Measurements from ENCODE around the gene FGD6. TPM values are rescaled to one million over a fixed set of nuclear protein-coding genes. Genes with fewer than 3 reads are reported as not detected.
A peak's percentile ranks its signal among the peaks of the same experiment; 100 is the strongest.

FGD6 gene
- total and polyA plus RNA-seq, 2 donors (not counting 1 experiment from before 2014, with no cell fraction given), result 1.2 to 8.4 TPM

- Histone ChIP-seq H2AFZ (ENCODE audit: insufficient read depth, low read depth, low read length, poor library complexity, severe bottlenecking) (no peak overlapping the region), H3K36me3 (replicated peaks in 1 of 2; ENCODE audit: control extremely low read depth in 1 of 2, control insufficient read depth in 1 of 2, extremely low read depth in 1 of 2, insufficient read depth in 2 of 2, low read length in 1 of 2) (no peaks in the 10 kb centered on the region), H3K9me3 (ENCODE audit: control extremely low read depth in 1 of 3, control insufficient read depth in 2 of 3, insufficient read depth in 1 of 3, low read length in 2 of 3) (no peaks in the 10 kb centered on the region), H3K4me1 (ENCODE audit: control insufficient read depth in 2 of 2, insufficient read depth in 2 of 2, low read length in 2 of 2) (peaks cover 4 to 13% of the 10 kb centered on the region in 2 donors), H3K27me3 (replicated peaks in 1 of 4; ENCODE audit: control extremely low read depth in 1 of 4, control insufficient read depth in 3 of 4, insufficient read depth in 4 of 4, low read length in 3 of 4) (no peaks in the 10 kb centered on the region), H3K4me3 (ENCODE audit: control extremely low read depth in 1 of 5, extremely low read depth in 1 of 5, insufficient read depth in 1 of 5, low read depth in 2 of 5, low read length in 4 of 5) (no peak overlapping the region), H3K4me2 (replicated peaks; ENCODE audit: low read depth, low read length, poor library complexity, severe bottlenecking) (no peak overlapping the region), H3K9ac (ENCODE audit: low read length) (no peak overlapping the region), H4K20me1 (ENCODE audit: control insufficient read depth, insufficient read depth, low read length, poor library complexity, severe bottlenecking) (no peaks in the 10 kb centered on the region), H3K27ac (ENCODE audit: low read length in 2 of 2) (no peak overlapping the region), H3K79me2 (ENCODE audit: control insufficient read depth, insufficient read depth, low read length) (no peaks in the 10 kb centered on the region)
- TF ChIP-seq EZH2 (IDR thresholded peaks at IDR 0.05; ENCODE audit: borderline replicate concordance, insufficient read depth, low read depth, low read length, poor library complexity, severe bottlenecking) (no peak), CTCF (IDR thresholded peaks at IDR 0.05) (no peak)
- H3K4me3 Mint-ChIP-seq, result no peak overlapping the region
- H3K4me1 Mint-ChIP-seq, result peaks cover 37% of the 10 kb centered on the region
- WGBS (ENCODE audit: insufficient coverage), result no CpG with 5 or more reads among the region's 2 CpGs
- H3K27ac Mint-ChIP-seq, result peak overlapping the region; percentile 91
- no peaks in the 10 kb centered on the region for H3K9me3 Mint-ChIP-seq (ENCODE audit: insufficient read depth)
- H3K27me3 Mint-ChIP-seq, result no peaks in the 10 kb centered on the region
- DNase-seq (no peak), ATAC-seq (ENCODE audit: low read depth) (no peak)
- CTCF ChIA-PET, result interaction anchor here (0.7 to 1.0 kb wide), 3 partner anchors 10 to 1700 kb away, joined by 3 to 4 read pairs (median 3); partner anchors contain the start of genes FGD6 and VEZT
- POLR2A ChIA-PET, result interaction anchor here (0.9 kb wide), 1 partner anchor 10 kb away, joined by 6 read pairs; no protein-coding TSS in a partner anchor
- intact Hi-C loops (cut with micrococcal nuclease), result no loop called here
Observed at GRCh38 chr12:95205016-95205624, 12.1 kb downstream of the FGD6 start.

GRCh38 chr12:95204141-95204866, 13.0 kb downstream of the FGD6 start:
- Mint-ChIP-seq H3K4me3 (peak overlapping the region; percentile 59), H3K4me1 (peaks cover 40% of the 10 kb centered on the region), H3K27me3 (no peaks in the 10 kb centered on the region), H3K9me3 (ENCODE audit: insufficient read depth) (no peaks in the 10 kb centered on the region), H3K27ac (peak overlapping the region; percentile 91)
- Histone ChIP-seq H3K27me3 (replicated peaks in 1 of 4; ENCODE audit: control extremely low read depth in 1 of 4, control insufficient read depth in 3 of 4, insufficient read depth in 4 of 4, low read length in 3 of 4) (no peaks in the 10 kb centered on the region), H2AFZ (ENCODE audit: insufficient read depth, low read depth, low read length, poor library complexity, severe bottlenecking) (peak overlapping the region; percentile 13), H4K20me1 (ENCODE audit: control insufficient read depth, insufficient read depth, low read length, poor library complexity, severe bottlenecking) (no peaks in the 10 kb centered on the region), H3K9ac (ENCODE audit: low read length) (no peak overlapping the region), H3K4me2 (replicated peaks; ENCODE audit: low read depth, low read length, poor library complexity, severe bottlenecking) (peak overlapping the region; percentile 21), H3K79me2 (ENCODE audit: control insufficient read depth, insufficient read depth, low read length) (no peaks in the 10 kb centered on the region), H3K4me3 (ENCODE audit: control extremely low read depth in 1 of 5, extremely low read depth in 1 of 5, insufficient read depth in 1 of 5, low read depth in 2 of 5, low read length in 4 of 5) (no peak overlapping the region), H3K9me3 (ENCODE audit: control extremely low read depth in 1 of 3, control insufficient read depth in 2 of 3, insufficient read depth in 1 of 3, low read length in 2 of 3) (no peaks in the 10 kb centered on the region), H3K27ac (ENCODE audit: low read length in 2 of 2) (peak overlapping the region in 1 of 2 donors; percentile 24), H3K36me3 (replicated peaks in 1 of 2; ENCODE audit: control extremely low read depth in 1 of 2, control insufficient read depth in 1 of 2, extremely low read depth in 1 of 2, insufficient read depth in 2 of 2, low read length in 1 of 2) (no peaks in the 10 kb centered on the region), H3K4me1 (ENCODE audit: control insufficient read depth in 2 of 2, insufficient read depth in 2 of 2, low read length in 2 of 2) (peaks cover 4 to 13% of the 10 kb centered on the region in 2 donors)
- POLR2A ChIA-PET, result interaction anchor here (0.9 kb wide), 1 partner anchor 10 kb away, joined by 6 read pairs; no protein-coding TSS in a partner anchor
- CTCF ChIA-PET, result no interaction called here
- ATAC-seq (ENCODE audit: low read depth), result peak; percentile 28
- no peak for DNase-seq
- WGBS (ENCODE audit: insufficient coverage), result 67% methylated on average over 3 of the region's 11 CpGs
- intact Hi-C loops (cut with micrococcal nuclease), result no loop called here
- TF ChIP-seq CTCF (IDR thresholded peaks at IDR 0.05) (no peak), EZH2 (IDR thresholded peaks at IDR 0.05; ENCODE audit: borderline replicate concordance, insufficient read depth, low read depth, low read length, poor library complexity, severe bottlenecking) (no peak)
